HG03064 (cell line): ENCODE data around the gene MYCL.

Source experiments
- ATAC-seq: cut with Tn5 transposase; IDR thresholded peaks from one replicate; pipeline ENCODE4 v1.9.1; 2021; ENCODE audit warnings: low read depth; ENCODE audit not compliant: unreplicated experiment

The MYCL gene, protein sequence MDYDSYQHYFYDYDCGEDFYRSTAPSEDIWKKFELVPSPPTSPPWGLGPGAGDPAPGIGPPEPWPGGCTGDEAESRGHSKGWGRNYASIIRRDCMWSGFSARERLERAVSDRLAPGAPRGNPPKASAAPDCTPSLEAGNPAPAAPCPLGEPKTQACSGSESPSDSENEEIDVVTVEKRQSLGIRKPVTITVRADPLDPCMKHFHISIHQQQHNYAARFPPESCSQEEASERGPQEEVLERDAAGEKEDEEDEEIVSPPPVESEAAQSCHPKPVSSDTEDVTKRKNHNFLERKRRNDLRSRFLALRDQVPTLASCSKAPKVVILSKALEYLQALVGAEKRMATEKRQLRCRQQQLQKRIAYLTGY

DNA sequence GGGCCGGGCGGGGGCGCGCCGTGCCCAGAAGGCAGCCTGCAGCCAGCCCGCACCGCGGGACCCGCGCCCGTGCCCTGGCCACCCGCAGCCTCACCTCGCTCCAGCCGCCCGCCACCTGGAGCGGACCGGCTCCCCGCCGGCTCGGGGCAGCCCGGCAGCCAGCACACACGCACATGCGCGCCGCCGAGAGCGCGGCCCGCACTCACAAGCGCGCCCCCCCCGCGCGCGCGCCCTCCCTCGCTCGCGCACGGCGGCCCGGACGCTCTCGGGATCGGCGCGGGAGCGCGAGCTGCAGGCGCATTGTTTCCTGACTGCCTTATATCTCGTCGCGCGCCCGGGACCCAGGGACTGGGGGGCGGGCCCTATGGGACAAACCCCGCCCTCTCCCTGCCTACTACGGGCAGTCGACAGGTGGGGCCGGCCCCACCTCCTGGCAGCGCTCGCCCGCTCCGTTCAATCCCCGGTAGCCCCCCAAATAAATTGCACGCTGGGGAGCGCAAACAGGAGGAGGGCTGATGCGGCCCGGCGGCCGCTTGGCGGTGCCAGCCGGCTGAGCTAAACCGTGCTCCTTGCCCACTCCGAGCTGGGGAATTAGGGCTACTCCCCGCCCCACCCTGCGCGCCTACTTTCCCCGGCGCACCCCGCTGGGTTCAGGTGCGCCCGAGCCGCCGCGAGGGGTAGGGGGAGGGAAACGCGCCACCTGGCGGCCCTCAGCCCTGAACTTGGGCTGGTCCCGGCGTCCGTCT is at the start of gene MYCL:
Gene MYCL (minus strand): TSS at position 204 of the 746 bp plus-strand sequence. CDS start 483 bp downstream, outside the sequence.
- ATAC-seq = peak; percentile 76

DNA sequence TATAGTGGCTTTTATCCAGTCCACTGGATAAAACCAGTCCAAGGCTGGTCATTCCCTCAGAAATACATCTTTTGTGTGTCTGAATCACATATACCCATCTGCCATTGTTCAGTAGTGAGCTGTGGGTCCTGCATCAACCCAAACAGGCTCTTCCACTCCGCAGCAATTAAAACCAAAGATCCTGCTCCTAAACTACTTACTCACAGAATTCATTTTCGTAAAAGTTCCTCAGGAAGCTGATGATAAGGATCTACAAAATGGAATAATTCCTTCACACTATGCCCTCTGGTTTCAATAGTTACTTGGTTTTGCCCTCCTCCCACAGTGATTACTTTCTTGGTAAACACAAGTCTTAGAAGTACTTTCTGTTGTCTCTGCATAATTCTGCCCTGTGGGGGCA is 48.2 kb upstream of the MYCL start:
- no peak for ATAC-seq

DNA sequence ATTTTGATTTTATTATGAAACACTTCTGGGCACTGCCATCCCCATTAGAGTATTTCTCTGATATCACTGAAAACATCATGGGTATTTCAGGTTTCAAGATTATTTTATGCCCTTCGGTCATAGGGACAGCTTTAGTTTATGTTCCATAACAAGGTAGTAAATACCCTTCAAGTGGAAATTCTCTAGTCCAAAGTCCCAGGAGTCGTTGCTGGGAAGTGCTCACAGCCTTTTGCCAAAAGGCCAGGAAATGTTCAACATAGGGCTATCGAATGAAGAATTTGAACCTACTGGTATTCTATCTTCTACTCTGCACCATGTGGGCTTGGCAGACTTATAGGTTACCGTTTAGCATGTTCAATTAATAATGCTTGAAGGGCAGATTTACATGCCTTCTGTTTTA is 45.5 kb upstream of the MYCL start:
- ATAC-seq = no peak

DNA sequence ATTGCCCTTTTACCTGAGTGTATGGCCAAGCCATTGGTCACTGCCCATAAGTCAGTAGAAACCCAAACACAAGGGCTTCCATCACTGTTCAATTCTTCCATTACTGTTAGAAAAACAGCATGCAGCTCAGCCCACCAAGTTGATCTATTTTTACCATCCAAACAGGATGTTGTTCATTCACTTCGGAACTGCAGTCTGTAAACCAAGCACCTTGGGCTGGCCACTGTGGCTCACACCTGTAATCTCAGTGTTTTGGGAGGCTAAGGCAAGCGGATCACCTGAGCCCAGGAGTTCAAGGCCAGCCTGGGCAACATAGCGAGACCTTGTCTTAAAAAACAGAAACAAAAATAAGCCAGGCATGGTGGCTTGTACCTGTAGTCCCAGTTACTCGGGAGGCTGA is 44.5 kb upstream of the MYCL start:
- no peak for ATAC-seq

DNA sequence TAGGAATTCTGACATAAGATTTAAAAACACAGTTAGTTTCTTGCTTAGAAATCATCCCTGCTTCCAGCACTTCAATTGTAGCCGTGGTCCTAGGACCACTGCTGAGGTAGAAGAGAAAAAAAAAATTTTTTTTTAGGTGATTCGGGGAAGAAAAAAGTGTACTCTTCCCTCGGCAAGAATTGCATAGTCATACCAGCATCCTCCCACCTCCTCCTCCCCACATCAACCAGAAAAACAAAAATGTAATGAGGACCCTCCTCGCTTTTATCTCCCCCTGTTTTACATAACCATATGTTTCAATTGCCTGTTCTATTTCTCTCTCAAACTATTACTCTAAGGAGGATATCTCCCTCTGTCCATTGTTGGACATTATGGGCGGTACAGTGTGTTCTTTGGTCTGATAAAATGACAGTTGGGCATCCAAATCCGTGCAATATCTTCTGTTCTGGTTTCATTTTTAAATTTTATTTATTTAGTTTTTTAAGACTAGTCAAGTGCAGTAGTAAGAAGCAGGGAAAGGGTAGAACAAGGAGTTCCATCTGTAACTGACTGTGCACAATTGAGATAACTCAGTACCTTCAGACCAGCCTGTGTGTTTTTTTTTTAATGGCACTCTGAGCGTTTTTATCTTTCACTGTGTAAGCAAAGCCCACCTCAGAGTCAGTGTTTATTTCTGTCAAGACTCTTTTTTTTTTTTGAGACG is 42.8 kb upstream of the MYCL start:
- ATAC-seq = no peak

DNA sequence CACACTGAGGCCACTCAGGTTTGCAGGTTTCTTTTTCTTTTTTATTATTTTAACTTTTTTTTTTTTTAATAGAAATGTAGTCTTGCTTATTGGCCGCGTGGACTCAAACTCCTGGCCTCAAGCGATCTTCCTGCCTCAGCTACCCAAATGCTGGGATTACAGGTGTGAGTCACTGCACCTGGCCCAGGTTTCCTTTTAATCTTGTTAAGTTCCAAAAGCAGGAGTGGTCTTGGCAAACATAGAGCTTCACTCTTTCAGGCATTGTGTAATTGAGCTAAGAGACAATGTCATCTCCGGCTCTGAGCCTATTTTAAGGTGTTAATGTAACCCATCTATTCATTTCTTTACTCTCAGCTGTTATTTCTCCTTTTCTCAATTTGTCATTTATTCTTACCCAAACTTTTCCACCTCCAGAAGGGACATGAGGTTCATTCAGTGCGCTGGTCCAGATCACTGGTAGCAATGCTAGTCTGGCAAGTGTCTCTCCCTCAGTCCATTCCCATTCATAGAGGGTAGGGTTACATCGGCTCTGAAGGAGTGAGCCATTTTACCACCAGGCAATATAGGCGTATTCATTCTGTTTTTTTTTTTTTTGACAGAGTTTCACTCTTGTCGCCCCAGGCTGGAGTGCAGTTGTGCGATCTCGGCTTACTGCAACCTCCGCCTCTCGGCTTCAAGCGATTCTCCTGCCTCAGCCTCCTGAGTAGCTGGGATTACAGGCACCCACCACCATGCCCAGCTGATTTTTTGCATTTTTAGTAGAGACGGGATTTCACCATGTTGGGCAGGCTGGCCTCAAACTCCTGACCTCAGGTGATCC is 42.0 kb upstream of the MYCL start:
- ATAC-seq = no peak

DNA sequence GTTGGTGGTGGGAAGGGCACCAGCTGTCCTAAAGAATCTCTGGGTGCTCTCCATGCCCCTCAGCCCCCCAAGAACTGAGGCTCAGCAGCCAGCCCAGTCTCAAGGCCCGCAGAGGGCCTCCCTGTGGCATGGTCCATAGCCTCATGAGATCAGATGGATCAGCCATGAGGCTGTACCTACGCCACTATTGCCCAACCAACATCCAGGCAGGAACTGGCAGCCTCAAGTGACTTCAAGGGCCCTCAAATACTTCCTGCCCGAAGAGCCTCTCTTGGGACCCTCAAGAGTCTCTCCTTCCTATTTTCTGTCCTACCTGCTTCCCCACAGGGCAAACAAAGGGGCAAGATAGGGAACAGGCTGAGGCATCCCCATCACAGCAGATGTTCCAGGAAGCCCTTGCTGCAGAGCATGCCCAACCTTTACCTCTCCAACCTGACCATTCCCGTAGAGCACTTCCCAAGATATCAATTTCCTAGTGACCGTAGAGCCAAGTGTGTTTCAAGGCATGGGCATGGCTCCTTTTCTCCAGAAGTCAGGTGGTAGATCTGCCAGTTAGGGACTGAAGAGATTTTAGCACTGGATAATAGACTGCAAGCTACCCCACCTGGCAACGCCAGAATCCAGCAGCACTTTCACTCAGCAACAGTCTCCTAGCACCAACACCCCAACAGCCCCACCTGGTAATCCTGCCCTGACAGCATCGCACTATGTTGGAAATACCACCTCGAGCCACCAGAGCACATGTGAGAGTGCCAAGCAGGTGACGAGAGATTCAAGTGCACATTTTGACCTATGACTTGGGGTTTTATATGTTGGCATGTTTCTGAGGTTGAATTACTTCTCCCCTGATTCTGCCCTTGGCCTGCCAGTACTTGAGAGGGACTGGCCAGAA is 39.5 kb upstream of the MYCL start:
- ATAC-seq = no peak

DNA sequence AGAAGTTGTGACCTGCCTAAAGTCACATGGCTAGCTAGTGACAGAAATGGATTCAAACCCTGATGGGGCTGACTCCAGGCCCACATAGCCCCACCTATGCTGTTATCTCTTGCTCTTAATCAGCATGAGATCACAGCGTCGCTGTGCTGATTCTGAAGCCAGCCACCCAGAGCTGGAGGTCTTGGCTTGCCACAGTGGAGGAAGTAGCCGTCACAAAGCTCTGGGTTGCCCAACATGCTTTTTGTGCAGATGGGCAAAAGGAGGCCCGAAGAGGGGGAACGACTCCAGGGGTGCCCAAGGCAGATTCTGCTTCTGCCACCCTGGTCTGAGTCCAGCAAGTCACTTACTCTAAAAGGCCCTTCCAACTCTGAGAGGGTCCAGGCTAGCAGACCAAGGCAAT is 38.5 kb upstream of the MYCL start:
- ATAC-seq = no peak

DNA sequence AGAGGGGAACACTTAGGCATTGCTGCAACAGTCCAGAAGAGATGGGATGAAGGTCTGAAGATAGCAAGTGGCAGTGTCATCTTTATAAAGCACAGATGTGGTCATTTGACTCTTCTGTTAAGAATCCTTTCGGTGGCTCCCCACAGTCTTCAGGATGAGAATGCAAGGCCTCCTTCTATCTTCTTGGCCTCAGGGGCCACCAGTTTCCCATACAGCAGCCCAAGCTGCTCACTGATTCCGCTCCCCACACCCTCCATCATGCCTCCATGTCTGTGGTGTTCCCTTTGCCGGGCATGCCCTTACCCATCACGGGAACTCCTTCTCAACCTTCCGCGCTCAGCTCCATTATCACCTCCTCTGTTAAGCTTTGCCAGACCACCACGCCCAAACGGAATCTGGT is 37.1 kb upstream of the MYCL start:
- no peak for ATAC-seq

DNA sequence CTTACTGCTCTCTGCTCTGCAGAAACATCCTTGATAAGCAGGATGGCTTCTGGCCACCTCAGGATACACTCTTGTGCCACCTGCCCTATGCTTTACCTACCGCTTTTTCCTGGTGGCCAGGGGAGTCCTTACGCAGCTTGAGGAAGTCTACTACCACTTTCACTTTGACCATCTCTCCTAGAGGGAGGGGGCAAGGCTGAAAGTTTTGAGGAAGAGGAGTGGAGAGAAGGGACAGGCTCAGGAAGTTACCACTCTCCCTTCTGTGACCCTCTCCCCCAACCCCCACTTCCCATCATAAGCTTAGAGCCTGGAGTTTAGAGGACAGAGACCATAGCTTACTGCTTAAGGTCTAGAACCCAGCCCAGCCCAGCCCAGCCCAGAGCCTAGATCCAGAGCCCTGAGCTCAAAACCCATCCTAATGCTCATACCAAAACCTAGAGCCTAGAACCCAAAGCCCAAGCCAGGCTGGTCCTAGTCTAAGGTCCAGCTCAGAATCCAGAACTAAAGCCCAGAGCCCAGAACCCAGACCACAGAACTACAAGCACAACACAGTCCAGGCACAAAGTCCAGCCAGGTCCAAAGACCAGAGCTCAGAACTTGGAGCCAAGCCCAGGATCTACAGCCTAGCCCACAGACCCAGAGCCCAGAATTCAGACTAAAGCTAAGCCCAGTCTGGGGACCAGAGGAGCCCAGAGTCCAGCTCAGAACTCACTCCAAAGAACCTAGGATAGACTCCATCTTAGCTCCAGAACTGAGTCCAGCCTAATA is 35.2 kb upstream of the MYCL start:
- ATAC-seq = no peak

DNA sequence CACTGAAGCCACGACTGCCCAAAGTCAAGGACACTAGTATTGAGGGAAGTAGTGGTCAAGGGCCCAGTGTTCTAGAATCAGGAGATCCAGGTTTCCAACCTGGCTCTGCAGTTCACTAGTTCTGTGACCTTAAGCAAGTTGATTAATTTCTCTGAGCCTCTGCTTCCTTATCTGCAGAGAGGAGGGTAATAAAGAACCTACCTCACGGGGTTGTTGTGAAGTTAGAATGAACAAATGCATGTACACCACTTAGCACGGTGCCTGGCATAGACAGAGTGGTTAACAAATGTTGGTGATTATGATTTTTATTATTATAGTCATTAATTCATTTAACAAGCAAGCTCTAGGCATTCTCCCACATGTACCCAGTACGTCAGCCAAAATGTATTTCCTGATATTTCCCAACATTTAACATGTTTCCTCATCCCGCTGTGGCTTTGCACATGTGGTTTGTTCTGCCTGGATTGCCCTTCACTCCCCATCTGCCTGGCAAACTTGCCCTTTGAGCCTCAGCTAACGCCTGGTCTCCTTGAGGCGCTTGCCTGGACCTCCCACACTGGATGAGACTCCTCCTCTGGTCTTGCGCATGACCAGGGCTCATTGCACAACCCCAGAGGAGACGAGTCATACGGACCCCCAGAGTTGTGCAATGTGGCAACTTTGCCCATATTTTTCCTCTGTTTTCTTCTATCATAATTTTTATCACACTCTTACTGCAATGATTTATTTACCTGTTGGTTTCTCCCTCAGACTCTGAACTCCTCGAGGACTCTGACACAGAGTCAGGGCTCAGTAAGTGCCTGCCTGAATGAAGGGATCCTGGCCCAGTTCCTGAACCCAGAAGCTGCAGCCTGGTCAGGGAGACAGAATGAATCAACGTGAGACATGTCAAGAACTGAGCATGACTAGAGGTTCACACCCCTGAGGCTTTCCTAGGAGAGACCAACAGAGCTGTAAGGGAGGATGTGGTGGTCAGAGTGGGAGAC is 32.5 kb upstream of the MYCL start:
- no peak for ATAC-seq

DNA sequence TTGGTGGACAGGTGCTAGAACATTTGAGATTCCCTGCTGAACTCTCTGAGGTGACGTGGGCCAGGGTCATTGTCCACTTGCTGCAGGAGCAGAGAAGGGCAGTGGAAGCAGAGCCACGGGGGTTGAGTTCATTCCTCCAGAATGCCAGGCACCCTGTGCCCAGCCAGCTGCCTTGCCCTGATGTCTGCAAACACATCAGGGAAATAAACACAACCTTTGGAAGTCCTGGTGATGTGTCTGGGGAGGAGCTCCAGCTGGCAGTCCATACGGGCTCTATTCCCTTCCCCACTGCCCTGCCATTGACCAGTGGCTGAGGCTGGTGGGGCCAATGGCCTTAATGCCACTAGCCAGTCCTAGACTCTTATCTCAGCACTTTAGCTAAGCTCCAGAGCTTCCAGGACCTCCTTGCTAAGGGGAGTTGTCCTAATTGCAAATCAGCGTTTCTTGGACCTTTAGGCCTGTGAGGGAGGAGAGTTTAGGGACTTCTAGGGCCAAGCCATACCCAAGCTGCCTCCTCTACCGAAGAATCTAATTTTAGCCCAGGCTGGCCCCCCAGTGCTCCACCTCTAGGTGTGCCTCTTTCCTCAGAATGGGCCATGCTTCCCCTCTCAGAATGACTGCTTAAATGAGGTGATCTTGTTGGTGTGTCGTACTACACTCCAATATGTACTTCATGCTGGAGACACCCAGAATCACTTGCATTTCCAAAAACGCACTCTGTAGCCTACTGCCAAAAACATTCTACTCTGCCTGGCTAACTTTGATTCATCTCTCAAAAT is 27.3 kb upstream of the MYCL start:
- ATAC-seq = no peak

DNA sequence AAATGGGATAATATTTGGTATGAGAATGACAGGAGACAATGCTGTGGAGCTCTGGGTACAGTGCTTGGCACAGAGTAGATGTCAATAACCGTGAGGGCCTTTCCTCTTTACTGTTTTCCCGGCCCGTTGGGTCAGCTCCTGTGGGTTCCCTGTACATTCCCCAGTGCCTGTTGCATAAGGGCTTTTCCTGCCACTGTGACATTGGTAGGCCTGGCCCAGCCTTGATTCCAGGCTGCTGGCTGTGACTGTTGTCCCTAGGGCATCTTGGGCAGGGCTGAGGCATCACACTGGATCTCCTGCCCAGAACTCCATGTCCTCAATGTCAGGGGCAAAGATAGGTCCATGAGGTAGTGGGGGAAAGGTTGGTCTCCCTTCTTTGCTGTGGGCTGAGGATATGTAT is 25.8 kb upstream of the MYCL start:
- no peak for ATAC-seq

DNA sequence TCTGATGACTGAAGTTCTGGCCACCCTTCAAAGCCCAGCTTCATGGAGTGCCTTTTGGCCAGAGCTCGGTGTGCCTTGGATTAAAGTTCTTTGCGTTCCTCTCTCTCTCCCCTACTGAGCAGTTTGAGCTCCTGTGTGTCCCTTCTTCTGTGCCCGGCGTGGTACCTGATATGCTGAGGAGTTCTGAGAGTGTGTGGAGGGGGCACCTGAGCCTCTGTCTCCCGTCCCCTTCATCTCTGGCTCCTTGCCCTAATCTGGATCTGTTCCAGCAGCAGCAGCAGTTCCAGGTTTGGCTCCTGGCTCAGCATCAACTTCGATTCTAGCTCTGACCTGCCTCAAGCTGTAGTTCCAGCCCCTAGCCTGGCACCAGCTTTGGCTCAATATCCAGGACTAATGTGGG is 25.1 kb upstream of the MYCL start:
- no peak for ATAC-seq

DNA sequence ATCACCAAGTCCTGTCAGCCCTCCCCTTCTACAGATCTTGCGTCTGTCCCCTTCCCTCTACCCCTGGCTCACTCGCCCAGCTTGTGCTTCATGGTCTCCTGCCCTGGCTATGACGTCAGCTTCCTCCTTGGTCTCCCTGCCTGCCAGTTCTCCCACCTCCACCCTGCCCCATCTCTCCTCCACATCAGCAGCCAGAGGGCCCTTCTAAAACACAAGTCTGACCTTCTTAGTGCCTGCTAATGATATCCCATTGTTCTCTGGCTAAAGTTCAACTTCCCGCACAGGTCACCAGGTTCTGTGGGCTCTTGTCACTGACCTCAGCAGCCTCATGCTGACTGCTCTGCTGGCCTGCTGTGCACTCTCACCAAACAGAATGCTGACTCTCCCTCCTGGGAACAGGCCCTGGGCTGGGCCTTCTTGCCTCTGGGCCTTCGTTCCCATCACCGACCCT is 24.7 kb upstream of the MYCL start:
- no peak for ATAC-seq

DNA sequence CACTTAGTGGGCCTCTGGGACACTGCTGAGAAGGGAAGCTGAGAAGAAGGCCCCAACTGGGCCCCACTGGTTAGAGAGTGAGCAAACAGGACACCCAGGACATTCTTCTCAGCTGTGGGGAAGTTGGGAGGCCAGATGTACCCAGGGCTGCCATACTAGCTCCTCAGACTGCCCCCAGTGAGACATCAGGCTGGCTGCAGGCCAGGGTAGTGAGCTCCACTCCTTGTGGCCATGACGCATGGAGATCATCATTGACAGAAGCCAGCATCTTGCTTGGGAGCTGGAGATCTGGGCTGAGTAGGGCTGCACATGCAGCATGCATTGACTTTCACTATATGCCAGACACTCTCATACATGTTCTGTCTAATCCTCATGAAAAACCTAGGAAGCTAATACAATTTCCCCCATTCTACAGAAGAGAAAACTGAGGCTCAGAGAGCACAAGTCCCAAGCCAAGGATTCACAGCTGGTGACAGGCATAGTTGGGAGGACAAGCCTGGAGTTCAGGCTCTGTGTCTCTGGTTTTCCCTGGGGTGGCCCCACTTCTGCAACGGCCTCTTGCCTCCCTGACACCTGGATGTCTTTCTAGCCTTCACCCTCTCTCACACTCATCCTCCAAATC is 24.1 kb upstream of the MYCL start:
- no peak for ATAC-seq
